HEK293T (cell line): Measurements from ENCODE around the gene SPDEF.

ENCODE experiments used
- FOXK2 ChIP-seq: fragments of 450-650 bp; IDR thresholded peaks from 2 replicates; pipeline ENCODE4 v1.6.1; 2016; ENCODE audit warnings: mild to moderate bottlenecking
- L3MBTL2 ChIP-seq: fragments of 450-650 bp; conservative IDR thresholded peaks from 2 replicates; pipeline ENCODE4 v1.6.1; 2016; ENCODE audit warnings: mild to moderate bottlenecking
- SP1 ChIP-seq: fragments of 450-650 bp; IDR thresholded peaks from 2 replicates; pipeline ENCODE4 v1.6.1; 2017
- TARDBP ChIP-seq: fragments of 450-650 bp; IDR thresholded peaks from 2 replicates; pipeline ENCODE4 v1.6.1; 2016
- TF ChIP-seq, protein P1 (sequence below): fragments of 450-650 bp; IDR thresholded peaks from 2 replicates; pipeline ENCODE4 v1.6.1; 2016

DNA sequence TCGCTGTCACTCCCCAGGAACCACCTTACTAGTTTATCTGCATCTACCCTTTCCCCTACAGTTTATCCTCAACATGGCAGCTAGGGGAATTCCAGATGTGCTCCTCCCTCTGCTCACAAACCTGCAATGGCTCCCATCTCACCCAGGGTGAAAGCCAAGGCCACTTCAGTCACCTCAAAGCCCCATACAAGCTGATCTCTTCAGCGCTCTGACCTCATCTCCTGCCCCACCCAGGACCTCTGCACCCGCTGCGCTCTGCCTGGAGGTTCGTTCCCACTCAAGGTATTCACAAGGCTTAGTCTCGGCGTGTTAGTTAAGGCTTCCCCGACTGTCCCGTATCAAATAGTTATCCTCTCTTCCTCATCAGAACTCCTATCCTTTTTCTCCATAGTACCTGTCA lies 28.6 kb upstream of the SPDEF start:
- TF ChIP-seq L3MBTL2 (no peak), SP1 (no peak), FOXK2 (no peak), TARDBP (no peak)
- TF ChIP-seq, protein P1, sequence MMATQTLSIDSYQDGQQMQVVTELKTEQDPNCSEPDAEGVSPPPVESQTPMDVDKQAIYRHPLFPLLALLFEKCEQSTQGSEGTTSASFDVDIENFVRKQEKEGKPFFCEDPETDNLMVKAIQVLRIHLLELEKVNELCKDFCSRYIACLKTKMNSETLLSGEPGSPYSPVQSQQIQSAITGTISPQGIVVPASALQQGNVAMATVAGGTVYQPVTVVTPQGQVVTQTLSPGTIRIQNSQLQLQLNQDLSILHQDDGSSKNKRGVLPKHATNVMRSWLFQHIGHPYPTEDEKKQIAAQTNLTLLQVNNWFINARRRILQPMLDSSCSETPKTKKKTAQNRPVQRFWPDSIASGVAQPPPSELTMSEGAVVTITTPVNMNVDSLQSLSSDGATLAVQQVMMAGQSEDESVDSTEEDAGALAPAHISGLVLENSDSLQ, result no peak
